Activated T-cell treated with anti-CD3 and anti-CD28 coated beads for 1 hour (primary cell): ENCODE data around the gene EEF1AKMT1.
"Not testable (repeated sequence)": the region's sequence is repeated elsewhere in the genome, so short reads cannot be mapped to it uniquely, and the experiment has no call there.

Source experiments
- DNase-seq: peaks from one replicate; pipeline ENCODE4 v3.0.0-alpha.2; 2020; ENCODE audit warnings: low read depth

EEF1AKMT1 gene

DNA sequence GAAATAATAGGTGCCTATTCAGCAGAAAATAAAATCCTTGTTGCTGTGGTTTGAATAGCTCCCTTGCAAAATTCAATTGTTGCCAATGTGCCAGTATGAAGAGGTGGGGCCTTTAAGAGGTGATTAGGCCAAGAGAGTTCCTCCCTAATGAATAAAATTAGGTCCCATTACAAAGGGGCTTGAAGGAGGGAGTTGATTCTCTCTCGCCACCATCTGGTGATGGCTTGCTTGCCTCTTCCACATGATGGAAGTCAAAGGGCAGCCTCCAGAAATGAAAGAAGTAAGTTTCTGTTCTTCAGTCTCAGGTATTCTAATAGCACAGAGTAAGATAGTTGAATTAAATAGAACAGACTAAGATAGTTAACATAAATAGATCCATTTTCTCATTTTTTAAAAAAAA is 3.0 kb upstream of the EEF1AKMT1 start:
- no peak for DNase-seq

DNA sequence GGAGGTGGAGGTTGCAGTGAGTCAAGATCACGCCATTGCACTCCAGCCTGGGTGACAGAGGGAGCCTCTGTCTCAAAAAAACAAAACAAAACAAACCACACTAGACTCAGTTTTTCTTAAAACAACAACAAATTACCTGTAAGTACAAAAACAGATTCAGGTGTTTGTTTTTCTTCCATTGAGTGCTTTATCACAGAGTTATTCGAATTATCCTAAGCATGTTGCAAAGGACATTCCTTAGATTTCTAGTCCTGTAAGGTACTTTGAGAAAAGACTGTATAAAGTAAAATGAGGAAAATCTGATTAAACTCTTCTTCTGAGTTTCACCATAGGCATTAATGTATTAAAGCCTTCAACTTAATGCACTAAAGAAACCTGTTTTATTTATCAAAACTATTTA is 2.2 kb upstream of the EEF1AKMT1 start:
- DNase-seq: no peak

DNA sequence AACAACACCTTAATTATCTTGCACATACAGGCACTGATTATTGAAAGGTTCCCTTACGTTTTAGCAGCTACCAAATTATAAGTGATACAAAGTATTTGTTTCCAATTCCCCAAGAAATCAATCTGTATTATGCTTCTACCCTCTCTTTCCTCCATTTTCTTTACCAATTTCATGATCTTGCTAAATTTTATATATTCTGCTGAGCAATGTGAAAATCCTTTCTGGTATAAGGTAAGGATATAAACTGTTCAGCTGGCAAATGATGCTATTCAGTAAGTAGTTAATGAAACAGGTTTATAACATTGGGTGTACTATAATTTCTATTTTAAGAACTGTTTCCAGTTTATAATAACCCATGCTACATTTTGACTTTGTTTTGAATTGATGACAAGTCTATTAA is 985 bp upstream of the EEF1AKMT1 start:
- DNase-seq: no peak

DNA sequence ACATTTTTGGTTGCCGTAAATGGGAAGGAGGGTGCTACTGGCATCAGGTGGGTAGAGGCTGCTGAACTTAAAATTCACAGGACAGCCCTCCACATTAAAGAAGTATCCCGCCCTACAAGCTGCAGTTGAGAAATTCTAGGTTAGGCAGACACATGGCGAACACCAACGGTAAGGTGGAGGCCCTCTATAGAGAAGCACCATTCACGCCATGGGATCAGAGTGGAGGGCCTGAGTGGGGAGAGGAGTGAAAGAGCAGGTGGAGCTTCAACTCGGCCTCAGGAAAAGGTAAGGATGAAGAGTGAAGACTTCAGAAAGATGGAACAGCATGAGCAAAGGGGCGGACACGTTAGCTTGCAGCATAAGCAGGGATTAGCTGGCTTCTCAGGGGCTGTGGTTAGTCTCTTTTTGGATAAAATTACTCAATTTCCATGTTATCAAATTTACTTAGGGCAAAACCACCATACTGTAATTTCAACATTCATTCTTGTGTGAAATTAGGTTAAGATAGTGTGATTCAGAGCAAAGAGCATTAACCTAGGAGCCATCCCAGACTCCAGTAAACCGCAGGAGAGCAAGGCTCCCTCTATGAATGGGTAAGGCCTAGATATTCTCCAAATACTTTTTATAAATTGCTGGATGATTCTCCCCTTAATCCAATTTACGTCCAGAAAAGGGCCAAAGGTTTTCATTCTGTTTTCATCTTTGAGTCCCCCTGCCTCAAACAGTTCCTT is 1.2 kb downstream of the EEF1AKMT1 start:
- DNase-seq: no peak

DNA sequence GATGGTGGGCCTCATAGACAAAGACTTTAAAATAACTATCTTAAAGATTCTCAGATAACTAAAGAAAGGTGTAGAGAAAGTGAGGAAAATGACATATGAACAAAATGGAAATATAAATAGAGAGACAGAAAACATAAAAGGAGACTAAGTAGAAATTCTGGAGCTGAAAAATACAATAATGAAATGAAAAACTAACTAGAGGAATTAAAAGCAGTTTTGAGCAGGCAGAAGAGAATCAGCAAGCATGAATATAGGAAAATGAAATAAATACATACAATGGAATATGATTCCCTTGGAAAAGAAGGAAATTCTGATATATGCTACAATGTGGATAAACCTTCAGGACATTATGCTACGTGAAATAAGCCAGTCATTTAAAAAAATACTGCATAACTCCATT is 3.9 kb downstream of the EEF1AKMT1 start:
- no peak for DNase-seq

DNA sequence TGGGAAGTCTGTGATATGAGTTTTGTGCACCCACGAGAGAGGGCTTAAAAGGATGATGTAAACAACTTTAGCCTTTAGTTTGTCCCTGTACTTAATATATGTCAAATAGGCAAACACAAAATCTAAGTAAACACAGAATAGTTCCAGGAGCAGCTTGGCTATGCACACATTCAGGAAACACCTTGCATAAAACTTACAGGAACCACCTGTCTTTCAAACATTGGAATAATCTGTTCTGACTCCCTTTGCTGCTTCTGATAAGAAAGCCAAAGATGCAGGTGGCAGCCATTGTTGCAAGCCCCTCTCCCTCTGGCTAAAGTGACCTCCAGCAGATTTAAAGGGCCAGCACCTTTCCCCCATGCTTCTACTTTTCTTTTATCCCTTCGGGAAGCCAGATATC is 4.7 kb downstream of the EEF1AKMT1 start:
- no peak for DNase-seq

DNA sequence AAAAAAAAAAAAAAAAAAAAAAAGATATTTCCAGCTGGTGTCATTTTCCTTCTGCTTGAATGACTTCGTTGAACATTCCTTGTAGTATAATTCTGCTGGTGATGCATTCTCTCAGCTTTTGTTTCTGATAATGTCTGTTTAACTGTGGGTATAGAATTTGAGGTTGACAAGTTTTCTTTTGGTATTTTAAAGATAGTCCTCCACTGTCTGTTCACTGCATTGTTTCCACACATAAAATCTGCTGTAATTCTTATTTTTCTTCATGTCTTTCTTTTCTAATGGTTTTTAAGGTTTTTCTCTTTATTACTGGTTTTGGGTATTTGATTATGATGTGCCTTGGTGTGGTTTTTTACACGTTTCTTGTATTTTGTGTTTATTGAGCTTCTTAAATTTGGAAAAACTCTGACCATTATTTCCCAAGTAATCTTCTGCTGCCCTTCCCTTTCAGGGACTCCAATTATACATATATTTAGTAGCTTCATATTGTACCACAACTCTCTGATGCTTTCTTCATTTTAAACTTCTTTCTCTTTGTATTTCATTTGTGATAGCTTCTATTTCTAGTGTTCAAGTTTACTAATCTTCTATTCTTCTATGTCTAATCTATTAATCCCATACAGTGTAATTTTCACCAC is 6.3 kb downstream of the EEF1AKMT1 start:
- no peak for DNase-seq

DNA sequence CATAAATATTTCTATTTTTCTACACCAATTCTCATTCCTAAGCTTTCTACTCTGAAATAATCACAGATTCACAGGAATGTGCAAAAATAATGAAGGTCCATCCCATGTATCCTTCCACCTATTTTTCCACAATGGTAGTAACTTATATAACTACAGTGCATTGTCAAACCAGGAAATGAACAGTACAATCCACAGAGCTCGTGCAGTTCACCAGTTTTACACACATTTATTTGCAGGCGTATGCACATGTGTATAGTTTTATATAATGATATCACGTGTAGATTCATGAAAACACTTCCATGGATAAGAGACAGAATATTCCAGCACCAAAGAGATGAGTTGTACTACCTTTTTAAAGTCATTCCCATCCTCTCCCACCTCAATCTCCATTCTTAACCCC is 12.9 kb downstream of the EEF1AKMT1 start:
- no peak for DNase-seq

DNA sequence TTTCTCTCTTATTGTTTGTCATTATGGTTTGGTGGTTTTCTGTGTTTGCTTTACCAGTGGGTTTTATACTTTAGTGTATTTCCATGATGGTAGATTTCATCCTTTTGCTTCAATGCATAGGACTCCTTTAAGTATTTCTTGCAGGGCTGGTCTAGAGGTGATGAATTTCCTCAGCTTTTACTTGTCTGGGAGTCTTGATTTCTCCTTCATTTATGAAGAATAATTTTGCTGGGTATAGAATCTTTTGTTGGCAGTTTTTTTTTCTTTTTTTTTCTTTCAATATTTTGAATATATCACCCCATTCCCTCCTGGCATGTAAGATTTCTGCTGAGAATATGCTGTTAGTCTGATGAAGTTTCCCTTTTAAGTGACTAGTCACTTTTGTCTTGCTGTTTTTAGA is 19.8 kb downstream of the EEF1AKMT1 start:
- no peak for DNase-seq

DNA sequence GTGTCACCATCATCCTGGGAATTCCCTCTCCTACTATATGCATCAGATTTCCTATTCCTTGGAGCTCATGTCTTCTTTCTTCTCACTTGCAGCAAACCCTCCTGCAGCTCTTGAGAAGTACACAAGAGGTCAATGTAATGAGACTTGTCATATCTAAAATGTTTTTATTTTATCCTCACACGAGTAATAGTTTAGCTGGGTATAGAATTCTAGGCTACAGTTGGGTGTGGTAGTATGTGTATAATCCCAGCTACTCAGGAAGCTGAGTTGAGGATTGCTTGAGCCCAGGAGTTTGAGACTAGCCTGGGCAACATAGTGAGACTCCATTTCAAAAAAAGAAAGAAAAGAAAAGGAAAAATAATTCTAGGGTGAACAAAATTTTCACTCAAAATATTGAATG is 24.4 kb downstream of the EEF1AKMT1 start:
- no peak for DNase-seq

DNA sequence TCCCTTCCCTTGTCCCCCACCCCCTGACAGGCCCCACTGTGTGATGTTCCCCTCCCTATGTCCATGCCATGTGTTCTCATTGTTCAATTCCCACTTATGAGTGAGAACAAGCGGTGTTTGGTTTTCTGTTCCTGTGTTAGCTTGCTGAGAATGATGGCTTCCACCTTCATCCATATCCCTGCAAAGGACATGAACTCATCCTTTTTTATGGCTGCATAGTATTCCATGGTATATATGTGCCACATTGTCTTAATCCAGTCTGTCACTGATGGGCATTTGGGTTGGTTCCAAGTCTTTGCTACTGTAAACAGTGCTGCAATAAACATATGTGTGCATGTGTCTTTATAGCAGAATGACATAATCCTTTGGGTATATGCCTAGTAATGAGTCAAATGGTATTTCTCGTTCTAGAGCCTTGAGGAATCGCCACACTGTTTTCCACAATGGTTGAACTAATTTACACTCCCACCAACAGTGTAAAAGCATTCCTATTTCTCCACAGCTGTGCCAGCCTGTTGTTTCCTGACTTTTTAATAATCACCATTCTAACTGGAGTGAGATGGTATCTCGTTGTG is 29.8 kb downstream of the EEF1AKMT1 start:
- not testable (repeated sequence) for DNase-seq

DNA sequence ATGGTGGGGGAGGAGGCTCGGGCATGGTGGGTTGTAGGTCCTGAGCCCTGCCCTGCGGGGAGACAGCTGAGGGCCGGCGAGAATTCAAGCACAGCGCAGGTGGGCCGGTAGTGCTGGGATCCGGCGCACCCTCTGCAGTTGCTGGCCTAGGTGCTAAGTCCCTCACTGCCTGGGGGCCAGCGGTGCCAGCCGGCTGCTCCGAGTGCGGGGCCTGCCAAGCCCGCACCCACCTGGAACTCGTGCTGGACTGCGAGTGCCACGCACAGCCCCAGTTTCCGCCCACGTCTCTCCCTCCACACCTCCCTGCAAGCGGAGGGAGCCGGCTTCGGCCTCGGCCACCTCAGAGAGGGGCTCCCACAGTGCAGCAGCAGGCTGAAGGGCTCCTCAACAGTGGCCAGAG is 33.7 kb downstream of the EEF1AKMT1 start:
- DNase-seq: no peak

DNA sequence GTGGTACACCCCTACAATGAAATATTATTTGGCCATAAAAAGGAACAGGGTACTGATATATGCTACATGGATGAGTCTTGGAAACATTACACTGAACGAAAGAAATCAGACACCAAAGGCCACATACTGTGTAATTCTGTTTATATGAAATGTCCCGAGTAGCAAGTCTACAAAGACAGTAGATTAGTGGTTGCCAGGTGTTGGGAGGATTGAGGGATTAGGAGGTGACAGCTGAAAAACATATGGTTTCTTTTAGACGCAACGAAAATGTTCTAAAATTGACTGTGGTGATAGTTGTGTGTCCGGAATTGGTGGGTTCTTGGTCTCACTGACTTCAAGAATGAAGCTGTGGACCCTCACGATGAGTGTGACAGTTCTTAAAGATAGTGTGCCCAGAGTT is 35.1 kb downstream of the EEF1AKMT1 start:
- no peak for DNase-seq

DNA sequence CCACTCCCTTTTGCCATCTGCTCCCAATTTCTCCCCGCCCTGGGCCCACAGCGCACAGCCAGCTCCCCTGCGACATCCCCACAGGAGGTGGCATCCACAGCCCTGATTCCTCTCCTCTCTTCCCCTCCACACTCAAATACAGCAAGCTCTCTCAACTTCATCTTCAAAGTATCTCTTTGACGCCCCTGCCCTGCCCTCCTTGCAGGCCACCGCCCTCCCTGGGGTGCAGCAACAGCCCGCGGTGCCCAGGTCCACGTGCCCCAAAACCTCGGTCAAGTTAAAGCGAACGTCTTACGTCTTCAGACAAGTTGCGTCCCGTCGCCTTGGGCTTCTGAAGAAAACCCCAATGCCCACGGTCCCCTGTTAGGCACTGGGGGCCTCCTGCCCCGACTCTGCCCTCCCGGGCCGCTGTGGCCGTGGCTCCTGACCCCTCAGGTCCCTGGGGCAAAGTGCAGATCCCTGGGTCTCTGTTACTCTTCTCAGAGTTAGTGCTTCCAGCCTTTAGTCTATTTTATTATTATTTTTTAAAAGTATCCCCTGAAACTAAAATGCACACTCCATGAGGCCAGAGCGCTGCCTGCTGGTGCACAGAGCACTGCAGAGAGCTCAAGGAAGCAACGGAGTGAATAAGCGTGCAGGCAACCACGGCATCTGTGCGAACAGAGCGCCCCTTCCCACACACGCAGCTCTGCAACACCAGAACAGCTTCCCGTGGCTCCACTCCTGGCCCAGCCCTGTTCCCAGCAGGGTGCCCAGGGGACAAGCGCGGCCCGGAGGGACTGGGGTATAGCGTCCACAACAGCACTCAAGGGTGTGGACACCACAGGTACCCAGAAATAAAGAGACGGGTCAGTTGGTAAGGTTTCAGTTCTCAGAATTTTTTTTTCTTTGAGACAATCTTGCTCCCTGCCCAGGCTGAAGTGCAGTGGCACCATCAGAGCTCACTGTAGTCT is 43.9 kb downstream of the EEF1AKMT1 start:
- no peak for DNase-seq

DNA sequence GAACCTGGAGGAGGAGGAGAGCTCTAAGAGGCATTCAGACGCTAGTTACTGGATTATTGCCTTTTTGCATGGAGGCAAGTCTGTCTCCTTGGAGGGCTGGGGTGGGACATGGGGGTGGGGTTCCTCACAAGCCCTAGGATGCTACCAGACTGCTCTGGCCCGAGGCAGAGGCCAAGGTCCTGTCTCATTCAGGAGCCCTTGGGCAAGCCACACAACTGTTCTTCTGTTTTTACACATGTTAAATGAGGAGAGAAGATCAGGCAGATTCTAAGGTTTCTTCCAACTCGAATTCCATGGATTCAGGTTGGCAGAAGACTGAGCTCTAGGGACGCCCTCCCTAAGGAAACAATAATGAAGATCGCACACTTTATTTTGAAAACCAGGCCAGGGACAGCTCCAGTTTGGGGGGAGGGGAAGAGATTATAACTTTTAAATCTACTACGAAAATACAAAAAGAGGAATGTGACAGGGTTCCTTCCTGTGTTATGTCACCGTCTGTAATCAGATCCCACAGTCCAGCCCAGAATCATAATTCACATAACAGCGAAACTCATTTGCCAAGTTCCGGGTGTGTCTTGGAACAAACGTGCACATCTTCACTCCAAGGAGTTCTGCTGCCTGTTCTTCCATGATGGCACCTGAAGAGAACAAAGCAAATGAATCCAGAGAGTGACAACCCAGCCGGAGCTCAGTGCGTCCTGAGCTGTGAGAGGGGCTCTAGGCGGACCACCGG is 45.0 kb downstream of the EEF1AKMT1 start:
- DNase-seq: no peak

DNA sequence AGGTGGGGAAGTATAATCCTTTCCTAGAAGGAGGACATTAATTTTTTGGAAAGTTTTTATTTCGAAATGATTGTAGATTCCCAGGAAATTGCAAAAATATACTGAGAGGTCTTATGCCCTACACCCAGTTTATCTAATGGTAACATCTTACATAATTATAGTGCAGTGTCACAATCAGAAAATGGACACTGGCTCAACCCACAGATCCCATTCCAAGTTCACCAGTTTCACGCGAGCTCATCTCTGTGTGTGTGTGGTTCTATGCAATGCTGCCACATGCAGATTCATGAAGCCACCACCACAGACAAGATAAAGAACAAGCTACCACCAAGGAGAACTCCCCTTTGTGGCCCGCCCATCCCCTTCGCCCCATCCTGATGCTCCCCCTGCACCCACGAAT is 45.9 kb downstream of the EEF1AKMT1 start:
- DNase-seq: no peak

DNA sequence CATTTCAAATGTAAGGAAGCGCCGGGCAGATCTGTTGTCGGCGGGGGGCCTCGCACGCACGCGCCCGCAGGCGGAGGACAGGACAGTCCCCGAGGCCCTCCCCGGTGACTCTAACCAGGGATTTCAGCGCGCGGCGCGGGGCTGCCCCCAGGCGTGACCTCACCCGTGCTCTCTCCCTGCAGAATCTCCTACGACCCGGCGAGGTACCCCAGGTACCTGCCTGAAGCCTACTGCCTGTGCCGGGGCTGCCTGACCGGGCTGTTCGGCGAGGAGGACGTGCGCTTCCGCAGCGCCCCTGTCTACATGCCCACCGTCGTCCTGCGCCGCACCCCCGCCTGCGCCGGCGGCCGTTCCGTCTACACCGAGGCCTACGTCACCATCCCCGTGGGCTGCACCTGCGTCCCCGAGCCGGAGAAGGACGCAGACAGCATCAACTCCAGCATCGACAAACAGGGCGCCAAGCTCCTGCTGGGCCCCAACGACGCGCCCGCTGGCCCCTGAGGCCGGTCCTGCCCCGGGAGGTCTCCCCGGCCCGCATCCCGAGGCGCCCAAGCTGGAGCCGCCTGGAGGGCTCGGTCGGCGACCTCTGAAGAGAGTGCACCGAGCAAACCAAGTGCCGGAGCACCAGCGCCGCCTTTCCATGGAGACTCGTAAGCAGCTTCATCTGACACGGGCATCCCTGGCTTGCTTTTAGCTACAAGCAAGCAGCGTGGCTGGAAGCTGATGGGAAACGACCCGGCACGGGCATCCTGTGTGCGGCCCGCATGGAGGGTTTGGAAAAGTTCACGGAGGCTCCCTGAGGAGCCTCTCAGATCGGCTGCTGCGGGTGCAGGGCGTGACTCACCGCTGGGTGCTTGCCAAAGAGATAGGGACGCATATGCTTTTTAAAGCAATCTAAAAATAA is 52.1 kb downstream of the EEF1AKMT1 start:
- DNase-seq: no peak

DNA sequence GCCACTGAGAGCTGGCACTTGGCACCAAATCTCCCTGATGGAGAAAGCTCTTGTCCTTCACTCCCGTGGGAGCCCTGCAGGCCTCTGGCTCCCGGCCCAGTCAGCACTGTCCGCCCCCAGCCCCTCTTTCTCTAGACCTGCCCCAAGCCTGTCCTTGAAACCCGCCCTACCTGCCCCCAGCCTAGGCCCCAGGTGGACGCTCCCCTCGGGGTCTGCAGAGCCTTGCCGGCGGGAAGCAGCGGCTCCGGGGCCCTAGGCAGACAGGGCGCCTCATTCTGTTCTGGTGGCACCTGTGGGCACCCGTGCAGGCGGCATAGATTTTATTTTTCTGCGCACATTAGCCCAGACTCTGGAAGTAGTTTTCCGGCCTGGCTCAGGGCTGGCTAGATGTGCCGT is 52.7 kb downstream of the EEF1AKMT1 start:
- no peak for DNase-seq

DNA sequence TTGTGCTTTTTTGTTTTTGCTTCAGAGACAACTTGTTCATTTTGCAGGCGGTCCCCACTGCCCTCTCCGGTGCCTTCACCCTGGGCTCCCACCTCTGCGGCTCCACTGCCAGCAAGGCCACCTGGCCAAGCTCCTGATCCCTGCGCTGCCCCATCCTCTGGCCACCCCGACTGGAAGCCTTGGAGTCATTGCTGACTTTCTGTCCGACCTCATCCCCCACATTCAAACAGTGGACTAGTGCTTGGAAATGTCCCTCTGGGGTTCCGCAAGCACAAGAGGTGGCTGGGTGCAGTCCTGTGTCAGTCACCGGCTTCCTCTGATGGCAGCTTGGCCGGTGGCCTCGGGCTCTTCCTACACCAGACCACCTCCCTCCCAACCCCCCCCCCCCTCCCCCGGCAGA is 53.3 kb downstream of the EEF1AKMT1 start:
- DNase-seq: no peak

DNA sequence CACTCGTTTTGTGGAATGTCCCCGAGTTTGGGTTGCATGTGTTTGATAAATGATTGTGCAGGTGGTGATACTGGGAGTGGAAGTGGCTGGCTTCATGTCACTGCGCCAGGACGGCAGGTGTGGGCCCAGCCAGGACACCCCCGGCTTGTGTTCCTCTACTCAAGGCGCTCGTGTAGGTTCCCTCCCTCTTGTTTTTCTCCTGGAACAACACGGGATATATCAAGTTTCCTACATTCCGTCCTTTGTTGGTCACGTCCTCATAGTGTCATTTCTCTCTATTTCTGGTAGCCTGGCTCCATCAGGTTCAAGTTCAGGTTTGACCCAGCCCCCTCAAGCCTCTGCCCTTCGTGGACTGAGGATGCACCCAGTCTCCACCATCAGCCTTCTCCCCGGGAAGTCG is 54.0 kb downstream of the EEF1AKMT1 start:
- no peak for DNase-seq
